ENCODE results near the gene WNT6.

WNT6 gene

DNA sequence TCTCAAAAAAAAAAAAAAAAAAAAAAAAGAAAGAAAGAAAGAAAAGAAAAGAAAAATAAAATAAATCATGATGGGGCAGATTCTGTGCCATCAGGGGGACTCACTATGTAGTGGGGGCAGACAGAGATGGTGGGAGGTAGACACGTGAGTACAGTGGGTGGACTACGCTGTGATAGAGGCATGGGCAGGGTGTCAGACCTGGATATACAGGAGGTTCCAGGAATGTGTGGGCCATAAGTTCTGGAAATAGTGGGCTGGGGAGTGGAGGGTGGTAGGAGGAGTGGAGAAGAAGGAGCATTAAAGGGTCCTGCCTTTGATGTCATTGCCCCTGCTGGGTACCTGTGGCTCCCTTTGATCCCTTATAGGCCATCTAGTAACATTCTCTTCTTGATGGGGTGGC lies 8.8 kb upstream of the WNT6 start:
- Histone ChIP-seq H3K4me2 (no peak overlapping the region), H3K27me3 (peaks cover 35 to 51% (median 42%) of the 10 kb centered on the region in 11 experiments), H3K27ac (no peak overlapping the region), H3K36me3 (no peaks in the 10 kb centered on the region), H3K9me3 (replicated peaks in 1 of 11) (peaks cover 0 to 5% (median 2%) of the 10 kb centered on the region in 11 experiments; a peak in 11 of 22 replicates), H4K20me1 (peaks cover 0 to 19% (median 7%) of the 10 kb centered on the region in 11 experiments; a peak in 10 of 22 replicates), H3K9ac (no peak overlapping the region), H3K4me1 (peaks cover 0 to 5% (median 0%) of the 10 kb centered on the region in 10 experiments; a peak in 2 of 20 replicates), H3K4me3 (no peak overlapping the region)
- TF ChIP-seq Cebpa-rat (IDR thresholded peaks at IDR 0.05): no peak

DNA sequence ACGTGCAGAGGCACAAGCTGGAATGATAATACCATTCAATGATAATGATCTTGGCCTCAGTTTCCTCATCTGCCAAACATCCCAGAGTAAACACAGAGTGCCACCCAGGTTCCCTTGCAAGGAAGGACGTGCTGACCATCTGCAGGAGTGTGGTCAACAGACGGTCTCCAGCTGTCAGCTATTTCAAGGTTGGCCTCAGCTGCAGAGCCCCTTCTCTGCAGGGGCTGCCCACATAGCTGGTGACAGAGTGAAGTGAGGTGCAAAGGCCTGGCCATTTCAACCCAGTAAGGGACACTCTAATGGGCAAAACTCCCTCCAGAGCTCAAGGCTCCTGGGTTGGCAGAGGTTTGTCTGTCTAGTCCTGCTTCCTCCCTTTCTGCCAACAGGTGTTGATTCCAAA lies 8.3 kb upstream of the WNT6 start:
- Histone ChIP-seq H3K4me1 (peaks cover 0 to 5% (median 0%) of the 10 kb centered on the region in 10 experiments; a peak in 2 of 20 replicates), H3K4me2 (no peak overlapping the region), H3K27me3 (peaks cover 40 to 56% (median 47%) of the 10 kb centered on the region in 11 experiments), H3K9me3 (replicated peaks in 1 of 11) (peaks cover 0 to 5% (median 0%) of the 10 kb centered on the region in 11 experiments; a peak in 1 of 22 replicates), H3K27ac (no peak overlapping the region), H3K36me3 (no peaks in the 10 kb centered on the region), H4K20me1 (peaks cover 0 to 24% (median 7%) of the 10 kb centered on the region in 11 experiments; a peak in 11 of 22 replicates), H3K9ac (no peak overlapping the region), H3K4me3 (no peak overlapping the region)
- no peak for TF ChIP-seq Cebpa-rat (IDR thresholded peaks at IDR 0.05)

DNA sequence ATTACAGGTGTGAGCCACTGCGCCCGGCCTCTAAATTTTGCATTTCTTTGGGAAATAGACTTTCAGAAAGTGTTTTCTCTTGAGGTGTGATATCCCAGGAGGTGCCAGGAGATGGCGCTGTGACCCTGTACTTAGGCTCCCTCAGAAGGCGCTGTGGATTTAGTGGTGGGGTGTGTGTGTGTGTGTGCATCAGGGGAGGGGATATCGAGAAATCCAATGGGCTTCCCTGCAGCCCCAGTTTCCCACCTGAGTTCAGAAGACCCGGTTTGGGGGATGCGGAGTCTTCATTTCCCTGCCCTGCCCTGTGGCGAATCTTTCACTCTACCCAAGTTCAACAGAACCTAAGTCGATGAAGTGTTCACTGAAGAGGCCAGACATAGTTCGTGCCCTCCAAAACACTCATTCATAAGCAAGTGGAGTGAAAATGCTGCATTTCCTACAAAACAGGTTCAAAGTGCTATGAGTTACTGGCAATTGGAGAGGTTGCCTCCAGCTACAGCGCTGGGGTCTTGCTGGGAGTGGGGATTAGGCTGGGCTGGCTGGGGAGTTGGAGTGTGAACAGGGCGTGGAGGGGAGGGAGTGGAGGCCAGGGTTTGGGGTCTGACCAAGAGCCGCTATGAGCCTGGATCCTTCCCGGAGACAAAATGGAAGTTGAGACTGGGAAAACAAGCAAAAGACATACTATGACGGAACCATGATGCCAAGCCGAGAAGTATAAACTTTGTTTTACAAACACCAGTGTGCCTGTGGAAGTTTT lies 6.5 kb upstream of the WNT6 start:
- H3K4me1 ChIP-seq: peaks cover 0 to 6% (median 0%) of the 10 kb centered on the region in 10 experiments; a peak in 1 of 20 replicates
- no peak overlapping the region for H3K4me3 ChIP-seq
- H3K9me3 ChIP-seq (replicated peaks in 1 of 11): peaks cover 0 to 5% (median 0%) of the 10 kb centered on the region in 11 experiments; a peak in 1 of 22 replicates
- H3K36me3 ChIP-seq: no peaks in the 10 kb centered on the region
- no peak overlapping the region for H3K27ac ChIP-seq
- H3K9ac ChIP-seq: no peak overlapping the region
- H4K20me1 ChIP-seq: peaks cover 0 to 37% (median 13%) of the 10 kb centered on the region in 11 experiments; a peak in 15 of 22 replicates
- peaks cover 58 to 74% (median 65%) of the 10 kb centered on the region in 11 experiments for H3K27me3 ChIP-seq
- H3K4me2 ChIP-seq: no peak overlapping the region
- TF ChIP-seq Cebpa-rat (IDR thresholded peaks at IDR 0.05): no peak

DNA sequence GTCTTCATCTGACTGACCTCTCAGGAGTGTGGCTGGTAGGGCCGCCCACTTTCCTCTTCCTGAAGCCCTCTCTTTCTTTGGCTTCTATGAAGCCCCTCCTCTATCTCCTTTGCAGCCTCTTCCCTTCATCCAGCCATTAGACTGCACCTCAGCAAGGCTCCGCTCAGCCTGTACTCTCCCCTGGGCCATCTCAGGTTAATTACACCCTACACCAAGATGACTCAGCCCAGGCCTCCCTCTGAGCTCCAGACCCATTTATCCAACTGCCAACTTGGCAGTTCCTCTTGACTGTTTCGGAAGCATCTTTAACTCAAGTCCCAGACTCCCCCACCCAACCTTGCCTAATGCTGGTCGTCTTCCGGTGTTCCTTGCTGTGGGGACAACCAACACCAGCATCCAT lies 5.8 kb upstream of the WNT6 start:
- Histone ChIP-seq H3K9ac (no peak overlapping the region), H4K20me1 (peaks cover 0 to 44% (median 20%) of the 10 kb centered on the region in 11 experiments; a peak in 16 of 22 replicates), H3K27me3 (peaks cover 65 to 80% (median 72%) of the 10 kb centered on the region in 11 experiments), H3K36me3 (no peaks in the 10 kb centered on the region), H3K9me3 (replicated peaks in 1 of 11) (peaks cover 0 to 5% (median 0%) of the 10 kb centered on the region in 11 experiments; a peak in 1 of 22 replicates), H3K4me1 (peaks cover 0 to 6% (median 0%) of the 10 kb centered on the region in 10 experiments; a peak in 1 of 20 replicates), H3K4me3 (no peak overlapping the region), H3K27ac (no peak overlapping the region), H3K4me2 (no peak overlapping the region)
- no peak for TF ChIP-seq Cebpa-rat (IDR thresholded peaks at IDR 0.05)

DNA sequence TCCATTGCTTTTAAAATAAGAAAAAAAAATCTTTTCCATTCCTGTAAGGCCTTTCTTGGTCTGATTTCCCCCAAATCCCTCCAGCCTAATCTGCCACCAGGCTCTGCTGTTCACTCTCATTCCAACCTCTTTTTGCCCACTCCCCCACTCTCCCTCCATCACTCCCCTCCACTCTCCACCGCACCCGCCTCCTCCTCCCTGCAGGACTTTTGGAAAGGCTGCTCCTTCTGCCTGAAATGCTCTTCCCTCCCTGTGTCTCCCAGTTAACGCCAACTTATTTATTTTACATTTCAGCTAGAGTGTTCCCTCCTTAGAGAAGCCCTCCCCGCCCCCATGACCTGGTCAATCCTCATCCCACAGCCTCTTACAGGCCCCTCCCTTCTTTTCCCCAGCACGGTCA lies 4.7 kb upstream of the WNT6 start:
- Histone ChIP-seq H3K9me3 (replicated peaks in 1 of 11) (peaks cover 0 to 5% (median 0%) of the 10 kb centered on the region in 11 experiments; a peak in 1 of 22 replicates), H3K27ac (no peak overlapping the region), H3K36me3 (no peaks in the 10 kb centered on the region), H3K27me3 (peaks cover 76 to 91% (median 83%) of the 10 kb centered on the region in 11 experiments), H3K4me2 (no peak overlapping the region), H4K20me1 (peaks cover 0 to 53% (median 29%) of the 10 kb centered on the region in 11 experiments; a peak in 16 of 22 replicates), H3K4me1 (peaks cover under 1 to 8% (median 2%) of the 10 kb centered on the region in 10 experiments; a peak in 17 of 20 replicates), H3K9ac (no peak overlapping the region), H3K4me3 (no peak overlapping the region)
- TF ChIP-seq Cebpa-rat (IDR thresholded peaks at IDR 0.05): no peak

DNA sequence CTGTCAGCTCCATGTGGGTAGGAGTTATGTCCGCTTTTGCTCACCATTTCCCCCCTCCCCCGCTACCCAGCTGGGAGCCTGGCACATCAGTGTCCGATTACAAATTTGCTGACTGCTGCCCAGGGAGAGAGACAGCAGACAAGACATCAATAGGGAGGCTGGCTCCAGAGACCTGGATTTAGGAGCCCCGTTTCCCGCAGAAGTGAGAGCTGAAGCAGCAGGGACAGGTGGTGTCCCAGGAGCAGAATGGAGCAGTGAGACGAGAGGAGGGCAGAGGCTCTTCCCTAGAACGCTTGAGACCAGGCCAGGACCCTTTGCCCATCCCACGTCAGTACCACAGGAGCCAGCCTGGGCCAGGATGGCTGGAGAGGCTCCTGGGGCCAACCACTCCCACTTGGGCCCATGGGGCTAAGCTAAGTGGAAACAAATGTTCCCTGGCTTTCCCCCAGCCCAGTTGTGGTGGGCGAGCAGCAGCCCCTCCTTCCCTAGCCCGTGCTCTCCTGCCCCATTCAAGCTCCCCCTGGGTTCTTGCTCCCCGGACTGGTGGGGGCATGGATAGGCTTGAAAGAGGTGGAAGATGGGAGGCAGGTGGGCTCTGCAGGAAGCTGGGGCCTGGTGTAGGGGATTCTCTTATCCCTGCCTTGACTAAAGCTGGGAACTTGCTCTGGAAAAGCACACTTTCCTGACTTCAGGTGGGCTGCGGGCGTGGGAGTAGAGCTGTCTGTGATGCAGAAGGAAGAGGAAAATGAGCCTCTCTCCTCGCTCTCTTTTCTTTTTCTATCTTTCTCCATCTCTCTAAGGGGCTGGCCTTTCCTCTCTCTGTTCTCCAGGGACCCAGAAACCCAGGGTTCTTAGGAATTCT lies 4.1 kb upstream of the WNT6 start:
- TF ChIP-seq Cebpa-rat (IDR thresholded peaks at IDR 0.05): no peak
- Histone ChIP-seq H3K27me3 (peaks cover 83 to 98% (median 89%) of the 10 kb centered on the region in 11 experiments), H3K9me3 (replicated peaks in 1 of 11) (peaks cover 0 to 5% (median 0%) of the 10 kb centered on the region in 11 experiments; a peak in 1 of 22 replicates), H3K4me1 (peaks cover 7 to 15% (median 9%) of the 10 kb centered on the region in 10 experiments; a peak in 19 of 20 replicates), H3K4me2 (no peak overlapping the region), H3K4me3 (no peak overlapping the region), H3K9ac (no peak overlapping the region), H3K27ac (no peak overlapping the region), H4K20me1 (peaks cover 0 to 59% (median 35%) of the 10 kb centered on the region in 11 experiments; a peak in 16 of 22 replicates), H3K36me3 (no peaks in the 10 kb centered on the region)

DNA sequence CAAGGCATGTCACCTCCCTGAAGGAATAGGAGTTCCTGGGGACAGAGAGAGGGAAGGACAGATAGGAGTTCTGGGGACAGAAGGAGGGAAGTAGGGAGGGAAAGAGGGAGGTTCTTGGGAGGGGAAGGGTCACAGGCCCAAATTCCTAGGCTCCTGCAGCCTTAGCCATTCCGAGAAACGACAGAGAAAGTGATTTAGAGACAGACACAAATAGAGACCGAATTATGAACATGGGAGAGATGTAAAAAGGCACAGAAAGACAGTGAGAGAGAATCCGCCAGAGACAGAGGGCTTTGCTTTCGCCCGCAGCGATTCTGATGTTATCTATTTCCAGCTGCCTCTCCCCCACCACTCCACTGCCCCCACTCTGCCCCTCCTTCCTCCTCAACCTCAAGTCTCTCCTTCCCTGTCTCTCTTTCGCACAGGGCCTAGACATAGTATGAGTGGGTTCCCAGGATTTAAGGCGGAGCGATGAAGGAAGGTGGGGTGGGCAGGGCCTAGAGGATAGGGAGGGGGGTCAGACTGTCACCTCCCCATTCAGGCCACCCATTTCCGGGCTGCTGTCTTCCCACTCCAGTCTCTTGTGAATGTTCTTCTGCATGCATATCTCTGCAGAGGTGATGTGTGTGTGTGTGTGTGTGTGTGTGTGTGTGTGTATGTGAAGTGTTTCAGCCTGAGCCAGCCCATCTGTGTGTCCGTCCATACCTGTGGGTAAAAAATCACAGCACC lies 3.3 kb upstream of the WNT6 start:
- Histone ChIP-seq H3K4me3 (no peak overlapping the region), H3K36me3 (no peaks in the 10 kb centered on the region), H3K9me3 (replicated peaks in 1 of 11) (peaks cover 0 to 5% (median 0%) of the 10 kb centered on the region in 11 experiments; a peak in 1 of 22 replicates), H3K4me2 (no peak overlapping the region), H3K4me1 (peaks cover 8 to 19% (median 13%) of the 10 kb centered on the region in 10 experiments; a peak in 19 of 20 replicates), H3K27ac (no peak overlapping the region), H3K27me3 (peaks cover 91 to 100% (median 97%) of the 10 kb centered on the region in 11 experiments), H3K9ac (no peak overlapping the region), H4K20me1 (peaks cover 0 to 65% (median 37%) of the 10 kb centered on the region in 11 experiments; a peak in 16 of 22 replicates)
- no peak for TF ChIP-seq Cebpa-rat (IDR thresholded peaks at IDR 0.05)

DNA sequence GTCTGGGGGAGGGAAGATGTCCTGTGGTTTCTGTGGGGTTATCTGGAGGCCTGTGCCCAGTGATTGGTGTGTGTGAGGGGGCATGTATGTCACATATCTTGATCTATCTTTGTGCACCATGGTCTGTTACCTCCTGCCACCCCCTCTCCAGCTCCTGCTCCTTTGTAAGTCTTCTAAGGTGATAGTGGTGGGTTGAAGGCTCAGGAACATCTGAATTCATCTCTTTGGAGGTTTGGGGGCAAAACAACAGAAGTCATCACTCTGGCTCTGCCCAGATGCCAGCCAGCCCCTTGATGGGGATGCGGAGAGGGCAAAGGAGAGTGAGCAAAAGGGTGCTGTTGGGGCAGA lies 2.7 kb upstream of the WNT6 start:
- H3K4me1 ChIP-seq: peaks cover 8 to 19% (median 13%) of the 10 kb centered on the region in 10 experiments; a peak in 19 of 20 replicates
- H3K27me3 ChIP-seq: peaks cover 96 to 100% (median 100%) of the 10 kb centered on the region in 11 experiments
- peaks cover 0 to 5% (median 0%) of the 10 kb centered on the region in 11 experiments; a peak in 1 of 22 replicates for H3K9me3 ChIP-seq (replicated peaks in 1 of 11)
- H3K27ac ChIP-seq: no peak overlapping the region
- peaks cover 0 to 71% (median 37%) of the 10 kb centered on the region in 11 experiments; a peak in 16 of 22 replicates for H4K20me1 ChIP-seq
- no peak for TF ChIP-seq Cebpa-rat (IDR thresholded peaks at IDR 0.05)
- no peak overlapping the region for H3K9ac ChIP-seq
- no peak overlapping the region for H3K4me3 ChIP-seq
- no peak overlapping the region for H3K4me2 ChIP-seq
- H3K36me3 ChIP-seq: no peaks in the 10 kb centered on the region
